Activated CD4-positive, alpha-beta T cell treated with anti-CD3 and anti-CD28 coated beads for 24 hours (primary cell): ENCODE data around the gene GTPBP6.
A peak's percentile ranks its signal among the peaks of the same experiment; 100 is the strongest.

ENCODE experiments used
- DNase-seq, 2 donors: peaks; one replicate each; pipeline ENCODE4 v3.0.0-alpha.2; 2020; ENCODE audit warnings: low read depth in 2 of 2

The GTPBP6 gene

GRCh38 chrX:318739-319578 lies at the start of gene GTPBP6:
Gene GTPBP6, minus strand, starts transcription at chrX:318796. Its CDS starts 9 bp downstream, at chrX:318787.
- DNase-seq = peak; percentile 95 to 96

- DNase-seq = no peak
Observed at GRCh38 chrX:367866-368265, 49.3 kb upstream of the GTPBP6 start.

GRCh38 chrX:367349-367748 lies 48.8 kb upstream of the GTPBP6 start:
- no peak for DNase-seq

- no peak for DNase-seq
Observed at GRCh38 chrX:363621-364375, 45.2 kb upstream of the GTPBP6 start.

GRCh38 chrX:362937-363620 lies 44.5 kb upstream of the GTPBP6 start:
- no peak for DNase-seq

- no peak for DNase-seq
Observed at GRCh38 chrX:362351-362750, 43.8 kb upstream of the GTPBP6 start.

- DNase-seq = no peak
Observed at GRCh38 chrX:361231-362145, 42.9 kb upstream of the GTPBP6 start.

- no peak for DNase-seq
Observed at GRCh38 chrX:360496-361150, 42.0 kb upstream of the GTPBP6 start.

GRCh38 chrX:358651-359143 lies 40.1 kb upstream of the GTPBP6 start:
- DNase-seq = no peak

- DNase-seq = peak; percentile 8 to 24
Observed at GRCh38 chrX:357693-358471, 39.3 kb upstream of the GTPBP6 start.

GRCh38 chrX:357035-357692 lies 38.6 kb upstream of the GTPBP6 start:
- DNase-seq = no peak

- DNase-seq = no peak
Observed at GRCh38 chrX:356385-357034, 37.9 kb upstream of the GTPBP6 start.

GRCh38 chrX:355329-356050 lies 36.9 kb upstream of the GTPBP6 start:
- DNase-seq = no peak

GRCh38 chrX:353566-354535 lies 35.3 kb upstream of the GTPBP6 start:
- no peak for DNase-seq

- DNase-seq = no peak
Observed at GRCh38 chrX:352582-353314, 34.2 kb upstream of the GTPBP6 start.

- no peak for DNase-seq
Observed at GRCh38 chrX:352181-352580, 33.6 kb upstream of the GTPBP6 start.
